ENCODE results near the gene AVPR2.

GRCh38 chrX:153868576-153869472 is 35.6 kb upstream of the AVPR2 start:
- TF ChIP-seq CTCF (IDR thresholded peaks at IDR 0.05; ENCODE audit: borderline replicate concordance, extremely low read depth, low read length, poor library complexity, severe bottlenecking) (no peak), EZH2 (IDR thresholded peaks at IDR 0.05; ENCODE audit: borderline replicate concordance, low read depth, low read length, severe bottlenecking) (no peak)

All from DND-41 (cell line).